ENCODE results near the gene GABARAP.

DNA sequence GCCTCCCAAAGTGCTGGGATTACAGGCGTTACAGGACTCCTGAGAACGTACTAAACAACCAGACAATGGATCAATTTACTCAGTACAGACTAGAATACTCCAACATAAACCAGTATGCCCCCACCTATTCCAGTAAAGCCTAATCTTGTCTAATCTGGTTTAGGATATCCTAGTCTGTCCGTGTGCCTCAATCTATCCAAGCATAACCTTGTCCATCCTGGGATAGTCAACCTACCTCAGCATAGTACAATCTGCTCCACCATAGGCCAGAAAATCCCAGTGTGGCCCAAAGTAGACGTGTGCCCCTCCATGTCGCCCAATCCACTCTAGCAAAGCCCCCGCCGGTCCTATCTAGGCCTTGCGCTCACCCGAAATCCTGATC lies 8.6 kb downstream of the GABARAP start:
- TF ChIP-seq, protein P1, sequence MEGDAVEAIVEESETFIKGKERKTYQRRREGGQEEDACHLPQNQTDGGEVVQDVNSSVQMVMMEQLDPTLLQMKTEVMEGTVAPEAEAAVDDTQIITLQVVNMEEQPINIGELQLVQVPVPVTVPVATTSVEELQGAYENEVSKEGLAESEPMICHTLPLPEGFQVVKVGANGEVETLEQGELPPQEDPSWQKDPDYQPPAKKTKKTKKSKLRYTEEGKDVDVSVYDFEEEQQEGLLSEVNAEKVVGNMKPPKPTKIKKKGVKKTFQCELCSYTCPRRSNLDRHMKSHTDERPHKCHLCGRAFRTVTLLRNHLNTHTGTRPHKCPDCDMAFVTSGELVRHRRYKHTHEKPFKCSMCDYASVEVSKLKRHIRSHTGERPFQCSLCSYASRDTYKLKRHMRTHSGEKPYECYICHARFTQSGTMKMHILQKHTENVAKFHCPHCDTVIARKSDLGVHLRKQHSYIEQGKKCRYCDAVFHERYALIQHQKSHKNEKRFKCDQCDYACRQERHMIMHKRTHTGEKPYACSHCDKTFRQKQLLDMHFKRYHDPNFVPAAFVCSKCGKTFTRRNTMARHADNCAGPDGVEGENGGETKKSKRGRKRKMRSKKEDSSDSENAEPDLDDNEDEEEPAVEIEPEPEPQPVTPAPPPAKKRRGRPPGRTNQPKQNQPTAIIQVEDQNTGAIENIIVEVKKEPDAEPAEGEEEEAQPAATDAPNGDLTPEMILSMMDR (IDR thresholded peaks at IDR 0.05) = no peak
- TF ChIP-seq POLR2A (IDR thresholded peaks at IDR 0.05) = no peak
